Measurements from ENCODE around the gene LY6G5C.

Gene LY6G5C

GRCh38 chr6:31645325-31645724 is 35.5 kb downstream of the LY6G5C start:
- Histone ChIP-seq H3K4me2 (ENCODE audit: low read depth, low read length, poor library complexity, severe bottlenecking) (no peak overlapping the region), H3K27ac (ENCODE audit: low read depth, low read length) (no peak overlapping the region), H3K4me3 (ENCODE audit: insufficient read depth, low read length, poor library complexity, severe bottlenecking) (no peak overlapping the region), H4K20me1 (ENCODE audit: low read depth, low read length) (no peaks in the 10 kb centered on the region), H3K79me2 (ENCODE audit: insufficient read depth, low read length) (peaks cover 15% of the 10 kb centered on the region), H2AFZ (ENCODE audit: low read depth, low read length, severe bottlenecking) (no peak overlapping the region), H3K9ac (ENCODE audit: low read length) (no peak overlapping the region), H3K27me3 (ENCODE audit: low read length) (no peaks in the 10 kb centered on the region), H3K9me2 (replicated peaks; ENCODE audit: insufficient read depth, low read length) (no peaks in the 10 kb centered on the region), H3F3A (ENCODE audit: insufficient read depth) (no peaks in the 10 kb centered on the region), H3K9me3 (ENCODE audit: insufficient read depth, low read length) (no peaks in the 10 kb centered on the region), H3K36me3 (ENCODE audit: low read length) (peaks cover 14% of the 10 kb centered on the region)
- TF ChIP-seq CTCF (IDR thresholded peaks at IDR 0.05; ENCODE audit: insufficient read depth, low read length, poor library complexity, severe bottlenecking) (no peak), EZH2phosphoT487 (conservative IDR thresholded peaks at IDR 0.05; ENCODE audit: low read length) (no peak)

- H3K36me3 ChIP-seq (ENCODE audit: low read length): peaks cover 8% of the 10 kb centered on the region
- H3K9ac ChIP-seq (ENCODE audit: low read length): no peak overlapping the region
- H3K9me2 ChIP-seq (replicated peaks; ENCODE audit: insufficient read depth, low read length): no peaks in the 10 kb centered on the region
- peaks cover 6% of the 10 kb centered on the region for H3F3A ChIP-seq (ENCODE audit: insufficient read depth)
- TF ChIP-seq CTCF (IDR thresholded peaks at IDR 0.05; ENCODE audit: insufficient read depth, low read length, poor library complexity, severe bottlenecking) (no peak), EZH2phosphoT487 (conservative IDR thresholded peaks at IDR 0.05; ENCODE audit: low read length) (no peak)
- no peaks in the 10 kb centered on the region for H3K27me3 ChIP-seq (ENCODE audit: low read length)
- H2AFZ ChIP-seq (ENCODE audit: low read depth, low read length, severe bottlenecking): no peak overlapping the region
- no peak overlapping the region for H3K27ac ChIP-seq (ENCODE audit: low read depth, low read length)
- no peak overlapping the region for H3K4me3 ChIP-seq (ENCODE audit: insufficient read depth, low read length, poor library complexity, severe bottlenecking)
- no peak overlapping the region for H3K4me2 ChIP-seq (ENCODE audit: low read depth, low read length, poor library complexity, severe bottlenecking)
- no peaks in the 10 kb centered on the region for H3K9me3 ChIP-seq (ENCODE audit: insufficient read depth, low read length)
- H4K20me1 ChIP-seq (ENCODE audit: low read depth, low read length): no peaks in the 10 kb centered on the region
- peaks cover 1% of the 10 kb centered on the region; the same call in 1 of the 2 replicates for H3K79me2 ChIP-seq (ENCODE audit: insufficient read depth, low read length)
Measured at GRCh38 chr6:31643818-31644454, 36.9 kb downstream of the LY6G5C start.

- no peaks in the 10 kb centered on the region for H3K27me3 ChIP-seq (ENCODE audit: low read length)
- TF ChIP-seq CTCF (IDR thresholded peaks at IDR 0.05; ENCODE audit: insufficient read depth, low read length, poor library complexity, severe bottlenecking) (no peak), EZH2phosphoT487 (conservative IDR thresholded peaks at IDR 0.05; ENCODE audit: low read length) (no peak)
- peaks cover 4% of the 10 kb centered on the region; the same call in 1 of the 2 replicates for H3K36me3 ChIP-seq (ENCODE audit: low read length)
- no peak overlapping the region for H3K27ac ChIP-seq (ENCODE audit: low read depth, low read length)
- H3F3A ChIP-seq (ENCODE audit: insufficient read depth): peaks cover 15% of the 10 kb centered on the region
- no peak overlapping the region for H3K4me3 ChIP-seq (ENCODE audit: insufficient read depth, low read length, poor library complexity, severe bottlenecking)
- H3K9me2 ChIP-seq (replicated peaks; ENCODE audit: insufficient read depth, low read length): no peaks in the 10 kb centered on the region
- H3K9ac ChIP-seq (ENCODE audit: low read length): no peak overlapping the region
- H4K20me1 ChIP-seq (ENCODE audit: low read depth, low read length): no peaks in the 10 kb centered on the region
- no peaks in the 10 kb centered on the region for H3K9me3 ChIP-seq (ENCODE audit: insufficient read depth, low read length)
- H2AFZ ChIP-seq (ENCODE audit: low read depth, low read length, severe bottlenecking): no peak overlapping the region
- H3K79me2 ChIP-seq (ENCODE audit: insufficient read depth, low read length): no peaks in the 10 kb centered on the region
- H3K4me2 ChIP-seq (ENCODE audit: low read depth, low read length, poor library complexity, severe bottlenecking): no peak overlapping the region
Measured at GRCh38 chr6:31642798-31643570, 37.9 kb downstream of the LY6G5C start.

All from SU-DHL-6 (cell line).